Gastroesophageal sphincter (tissue), 3 donors: ENCODE data around the gene ENTPD5.

Experiments used
- CTCF ChIP-seq, 4 experiments: fragments of 200-600 bp in 2 of 4; fragments of 450-650 bp in 2 of 4; sonication (generic) in 1 of 4; IDR thresholded peaks; one replicate each; pipeline ENCODE4 v1.5.1; 2017 to 2019; ENCODE audit warnings: antibody characterized with exemption in 4 of 4, mild to moderate bottlenecking in 2 of 4, moderate library complexity in 2 of 4
- EP300 ChIP-seq: sonication (generic); formaldehyde crosslinking; IDR thresholded peaks from one replicate; pipeline ENCODE4 v1.6.1; 2017; ENCODE audit warnings: antibody characterized with exemption, mild to moderate bottlenecking
- POLR2A ChIP-seq, 2 donors: fragments of 450-650 bp; IDR thresholded peaks; one replicate each; pipeline ENCODE4 v1.6.1; 2017; ENCODE audit warnings: antibody characterized with exemption in 2 of 2, mild to moderate bottlenecking in 2 of 2, moderate library complexity in 1 of 2
- POLR2AphosphoS5 ChIP-seq: sonication (generic); formaldehyde crosslinking; IDR thresholded peaks from one replicate; pipeline ENCODE4 v1.6.1; 2017; ENCODE audit warnings: antibody characterized with exemption

- TF ChIP-seq POLR2A (IDR thresholded peaks at IDR 0.05): no peak
- TF ChIP-seq CTCF (IDR thresholded peaks at IDR 0.05): no peak
- no peak for TF ChIP-seq EP300
- TF ChIP-seq POLR2AphosphoS5: no peak
Observed at GRCh38 chr14:73968885-73969284, 50.2 kb downstream of the ENTPD5 start.
